K562 (cell line): ENCODE data around the gene RAD51D.

ENCODE experiments used
- CREB1 ChIP-seq, 2 experiments: sonication (generic) in 1 of 2; formaldehyde crosslinking in 1 of 2; IDR thresholded peaks; 2 replicates each; pipeline versions ENCODE4 v1.6.1 to v1.8.0; 2012 to 2022; ENCODE audit warnings: inconsistent platforms in 1 of 2, mild to moderate bottlenecking in 1 of 2, missing genetic modification reagents in 1 of 2, moderate library complexity in 1 of 2
- JUN ChIP-seq, 2 experiments: sonication (generic) in 1 of 2; formaldehyde crosslinking in 1 of 2; IDR thresholded peaks; 2 replicates each; pipeline versions ENCODE4 v1.6.1 to v1.8.0; 2012 to 2022; ENCODE audit warnings: borderline replicate concordance in 2 of 2, mild to moderate bottlenecking in 2 of 2, improper control_type of control experiment in 1 of 2, low read depth in 1 of 2, low read length in 1 of 2, missing genetic modification reagents in 1 of 2
- NEUROD1 ChIP-seq: fragments of 150-350 bp; IDR thresholded peaks from 2 replicates; pipeline ENCODE4 v1.6.1; 2014; ENCODE audit warnings: borderline replicate concordance, low read length, low read depth; ENCODE audit not compliant: partially characterized antibody
- POU5F1 ChIP-seq: fragments of 150-350 bp; IDR thresholded peaks from 2 replicates; pipeline ENCODE4 v1.6.1; 2014; ENCODE audit warnings: borderline replicate concordance, low read length, low read depth, mild to moderate bottlenecking; ENCODE audit not compliant: partially characterized antibody
- SAP30 ChIP-seq: fragments of 200-600 bp; sonication (generic); IDR thresholded peaks from 2 replicates; pipeline ENCODE4 v1.6.1; 2012; ENCODE audit warnings: borderline replicate concordance, low read depth, mild to moderate bottlenecking, moderate library complexity, low read length, control low read depth, inconsistent platforms; ENCODE audit not compliant: insufficient read depth, poor library complexity, severe bottlenecking
- SIRT6 ChIP-seq: IDR thresholded peaks from one replicate; pipeline ENCODE4 v1.6.1; 2012; ENCODE audit warnings: low read depth, mild to moderate bottlenecking, control low read depth, inconsistent platforms, low read length, moderate library complexity
- TBL1XR1 ChIP-seq, 2 experiments: IDR thresholded peaks; 2 replicates each; pipeline ENCODE4 v1.6.1; 2012; ENCODE audit warnings: improper control_type of control experiment in 2 of 2, low read length in 2 of 2, mild to moderate bottlenecking in 1 of 2
- USF2 ChIP-seq: sonication (generic); formaldehyde crosslinking; IDR thresholded peaks from 2 replicates; pipeline ENCODE4 v1.5.0; 2020; ENCODE audit warnings: missing genetic modification reagents
- ZBTB33 ChIP-seq: sonication (generic); formaldehyde crosslinking; IDR thresholded peaks from 2 replicates; pipeline ENCODE4 v1.8.1; 2023; ENCODE audit warnings: mild to moderate bottlenecking, missing genetic modification reagents

GRCh38 chr17:35129154-35129972 is 9.7 kb upstream of the RAD51D start:
- TF ChIP-seq JUN (IDR thresholded peaks at IDR 0.05; ENCODE audit: borderline replicate concordance, low read depth, low read length) (no peak), JUN (CRISPR knock-in tag; IDR thresholded peaks at IDR 0.05; ENCODE audit: borderline replicate concordance) (no peak), CREB1 (IDR thresholded peaks at IDR 0.05) (no peak), CREB1 (CRISPR knock-in tag; IDR thresholded peaks at IDR 0.05) (no peak), TBL1XR1 (IDR thresholded peaks at IDR 0.05; ENCODE audit: low read length in 2 of 2) (no peak), ZBTB33 (no peak), SAP30 (no peak), SIRT6 (no peak), POU5F1 (no peak), USF2 (CRISPR knock-in tag) (no peak), NEUROD1 (no peak)
